ENCODE measurements around the gene AAR2.

AAR2 gene

DNA sequence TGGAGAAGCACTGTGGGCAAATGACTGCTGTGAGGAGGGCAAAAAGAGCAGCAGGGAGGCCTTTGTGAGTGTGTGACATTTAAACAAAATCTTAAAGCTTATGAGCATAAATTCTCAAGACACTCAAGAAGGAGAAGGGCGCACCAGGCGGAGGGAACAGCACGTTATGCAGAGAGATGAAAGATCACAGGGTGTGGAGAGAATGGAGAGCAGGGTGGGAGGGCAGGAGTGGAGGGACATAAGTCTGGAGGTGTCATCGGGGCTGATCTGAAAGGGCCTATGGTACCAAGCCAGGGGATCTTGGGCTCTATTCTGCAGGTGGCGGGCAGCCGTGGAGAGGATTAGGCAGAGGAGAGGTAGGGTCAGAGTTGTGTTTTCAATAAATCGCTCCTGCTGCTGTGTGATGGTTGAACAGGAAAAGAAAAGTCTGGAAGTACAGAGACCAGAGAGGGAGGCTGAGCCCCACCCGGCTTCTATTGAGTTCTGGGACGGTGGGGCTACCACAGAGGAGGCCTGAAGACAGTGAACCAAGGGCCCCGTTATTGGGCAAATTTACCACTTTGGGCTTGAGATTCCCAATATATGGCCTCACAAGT lies 45.6 kb downstream of the AAR2 start:
- no peak for DNase-seq

DNA sequence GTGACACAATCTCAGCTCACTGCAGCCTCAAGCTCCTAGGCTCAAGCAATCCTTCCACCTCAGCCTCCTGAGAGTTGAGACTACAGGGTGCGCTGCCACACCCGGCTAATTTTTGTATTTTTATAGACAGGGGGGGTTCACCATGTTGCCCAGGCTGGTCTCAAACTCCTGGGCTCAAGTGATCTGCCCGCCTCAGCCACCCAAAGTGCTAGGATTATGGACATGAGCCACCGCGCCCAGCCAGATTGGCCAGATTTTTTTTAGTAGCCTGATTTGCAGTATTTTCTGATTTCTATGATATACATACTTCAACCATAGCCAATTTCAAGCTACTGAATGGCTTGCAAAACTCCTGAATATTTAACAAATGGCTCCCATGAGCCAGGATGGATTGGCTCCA lies 48.5 kb downstream of the AAR2 start:
- DNase-seq: no peak

DNA sequence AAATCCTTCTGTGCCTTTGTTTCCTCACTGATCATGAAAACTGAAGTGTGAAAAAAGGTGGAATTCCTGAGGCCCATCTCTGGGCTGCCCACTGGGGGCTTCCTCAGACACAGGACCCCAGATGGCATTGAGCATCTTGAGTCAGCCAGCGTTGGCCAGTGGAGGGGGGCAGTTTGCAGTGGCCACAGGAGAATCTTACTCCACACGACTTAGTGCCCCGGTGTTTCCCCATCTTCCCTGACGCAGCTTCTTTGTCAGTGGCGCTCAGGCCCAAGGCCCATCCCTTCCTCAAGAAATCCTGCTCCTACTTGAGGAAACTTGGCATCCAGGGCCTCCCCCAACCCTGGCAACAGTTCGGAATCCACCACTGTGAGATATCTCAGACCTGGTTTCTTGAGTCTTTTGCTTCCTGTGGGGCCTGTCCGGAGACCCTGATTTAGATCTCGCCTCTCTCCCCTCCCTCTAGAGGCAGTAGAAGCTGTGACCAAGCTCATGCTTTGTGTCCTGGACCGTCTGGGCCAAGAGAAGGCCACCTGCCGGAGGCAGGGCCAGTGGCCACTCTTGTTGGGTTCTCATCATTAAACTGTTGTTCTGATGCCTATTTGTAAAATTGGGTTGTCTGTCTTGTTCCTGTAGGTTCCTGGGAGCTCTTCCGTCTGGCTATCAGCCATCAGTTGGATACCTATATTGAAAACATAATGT lies 49.6 kb downstream of the AAR2 start:
- DNase-seq: no peak

DNA sequence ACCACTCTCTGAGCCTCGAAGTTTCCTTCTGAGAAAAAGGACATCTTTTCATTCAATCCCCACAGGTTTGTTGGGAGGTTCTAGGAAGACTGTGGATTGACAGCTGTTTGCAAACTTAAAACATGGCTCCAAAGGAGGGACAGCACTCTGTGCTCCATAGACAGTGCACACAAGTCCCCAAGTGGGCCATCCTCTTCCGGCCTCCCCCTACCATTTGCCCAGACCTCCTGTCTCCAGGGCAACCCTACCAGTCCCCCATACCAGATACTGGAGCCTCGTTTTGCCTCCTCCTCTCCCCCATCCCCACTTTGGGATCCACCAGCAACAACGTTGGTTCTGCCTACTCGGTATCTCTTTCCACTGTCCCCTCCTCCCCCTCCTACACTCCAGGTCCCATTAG lies 61.4 kb downstream of the AAR2 start:
- DNase-seq: no peak

DNA sequence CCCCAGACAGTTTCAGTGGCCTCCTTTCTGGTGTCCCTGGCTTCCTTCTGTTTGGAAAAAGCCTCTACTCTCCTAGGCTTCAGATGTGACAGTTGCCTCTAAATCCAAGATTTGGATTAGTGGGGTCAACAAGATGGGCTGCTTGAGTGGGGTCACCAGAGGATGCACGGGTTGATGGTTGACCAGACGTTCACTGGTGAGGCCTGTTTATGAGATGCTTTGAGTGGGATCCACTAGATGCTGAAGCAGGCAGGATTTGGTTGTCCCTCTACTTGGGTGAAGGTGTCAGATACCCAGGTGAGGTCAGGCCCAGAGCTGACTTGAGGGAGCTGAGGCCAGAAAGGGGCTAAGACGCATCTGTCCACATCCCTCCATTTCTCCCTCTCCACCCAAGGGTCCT lies 61.8 kb downstream of the AAR2 start:
- no peak for DNase-seq

DNA sequence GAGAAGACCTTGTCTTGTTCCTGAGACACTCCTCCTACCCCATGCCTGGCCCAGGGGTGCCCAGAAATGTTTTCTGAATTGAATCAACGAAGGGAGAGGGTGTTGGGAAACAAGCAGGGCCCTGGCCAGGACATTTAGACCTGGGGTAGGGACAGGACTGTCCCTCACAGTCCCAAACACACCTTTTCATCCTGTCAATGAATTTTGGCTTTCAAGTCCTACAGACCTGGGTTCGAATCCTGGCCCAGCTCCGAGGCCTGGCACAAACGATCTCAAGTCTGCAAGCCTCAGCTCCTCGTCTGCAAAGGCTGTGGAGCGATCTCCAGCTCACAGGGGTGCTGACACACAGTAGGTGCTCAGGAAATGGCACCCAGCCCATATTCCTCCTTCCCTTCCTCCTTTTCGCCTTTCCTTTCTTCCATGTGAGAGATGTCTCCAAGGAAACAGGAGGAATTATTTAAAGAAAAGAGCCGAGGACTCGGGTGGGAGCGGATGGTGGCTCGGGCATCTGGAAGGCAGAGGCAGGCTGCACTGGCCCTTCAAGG lies 62.6 kb downstream of the AAR2 start:
- no peak for DNase-seq

DNA sequence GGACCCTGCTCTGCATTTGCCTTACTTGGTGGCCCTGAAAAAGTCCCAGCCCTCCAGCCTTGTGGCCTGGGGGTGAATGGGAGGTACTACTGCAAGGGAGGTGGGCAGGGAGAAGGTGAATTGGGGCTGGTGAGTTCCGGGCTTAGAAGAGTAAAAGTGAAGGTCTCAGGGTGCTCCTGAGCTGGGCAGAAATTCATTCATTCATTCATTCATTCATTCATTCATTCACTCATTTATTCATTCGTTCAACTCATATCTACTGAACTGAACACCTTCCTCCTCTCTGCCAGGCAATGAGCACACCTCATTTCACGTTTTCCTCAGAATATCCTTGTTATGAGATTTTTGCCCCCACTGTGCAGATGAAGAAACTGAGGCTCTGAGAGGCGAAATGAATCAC lies 63.2 kb downstream of the AAR2 start:
- DNase-seq: no peak

DNA sequence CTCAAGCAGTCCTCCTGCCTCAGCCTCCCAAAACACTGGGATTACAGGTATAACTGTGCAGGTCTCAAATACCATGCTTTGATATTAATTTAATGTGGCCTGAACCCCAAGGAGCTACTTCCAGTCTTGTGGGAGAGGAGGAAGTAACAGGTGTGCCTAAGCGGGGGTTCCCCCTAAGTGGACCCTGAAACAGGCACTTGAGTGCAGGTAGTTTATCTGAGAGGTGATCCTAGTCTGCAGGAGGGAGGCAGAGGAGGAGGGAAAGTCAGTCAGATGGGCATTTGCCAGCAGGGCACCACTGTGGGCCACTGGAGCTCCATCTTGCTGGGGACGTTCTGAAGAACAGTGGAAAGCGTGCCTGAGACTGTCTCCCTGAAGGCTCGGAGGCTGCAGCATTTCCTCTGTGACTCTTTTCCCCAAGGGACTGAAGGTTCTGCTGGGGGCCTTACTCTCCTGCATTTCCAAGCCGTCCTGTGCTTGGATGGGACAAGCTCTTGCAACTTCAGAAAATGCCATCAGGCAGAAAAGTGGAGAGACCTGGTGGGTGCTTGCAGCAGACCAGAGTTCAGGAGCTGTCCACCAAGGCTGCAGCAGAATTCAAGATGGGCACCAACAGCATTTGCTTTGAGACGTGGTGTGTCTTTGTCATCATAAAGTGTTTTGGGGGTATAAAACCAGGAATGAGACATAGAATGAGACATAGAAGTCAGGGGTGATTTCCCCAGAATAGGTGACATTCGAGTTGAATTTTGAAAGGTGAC lies 65.3 kb downstream of the AAR2 start:
- DNase-seq: no peak

DNA sequence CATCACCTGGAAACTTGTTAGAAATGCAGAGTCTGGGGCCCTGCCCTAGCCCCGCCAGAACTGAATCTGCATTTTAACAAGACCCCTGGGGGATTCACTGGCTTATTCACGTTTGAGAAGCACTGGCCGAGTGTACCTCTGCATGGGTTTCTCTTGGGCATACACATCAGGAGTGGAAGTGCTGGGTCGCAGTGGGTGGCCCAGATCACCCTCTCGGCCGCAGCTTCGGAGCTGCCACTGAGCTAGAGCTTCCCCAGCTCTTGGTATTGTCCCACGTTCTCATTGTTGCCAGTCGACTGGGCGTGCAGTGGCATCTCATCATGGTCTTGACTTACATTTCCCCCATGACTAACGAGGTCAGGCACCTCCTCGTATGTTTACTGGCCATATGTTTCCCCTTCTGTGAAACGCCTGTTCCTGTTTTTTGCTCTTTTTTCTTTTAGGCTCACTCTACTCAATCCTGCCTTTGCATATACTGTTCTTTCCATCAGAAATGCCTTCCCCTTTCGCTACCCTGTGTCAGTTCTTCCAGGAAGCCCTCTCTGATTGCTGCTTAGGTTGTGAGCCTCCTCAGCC lies 66.8 kb downstream of the AAR2 start:
- DNase-seq: no peak

DNA sequence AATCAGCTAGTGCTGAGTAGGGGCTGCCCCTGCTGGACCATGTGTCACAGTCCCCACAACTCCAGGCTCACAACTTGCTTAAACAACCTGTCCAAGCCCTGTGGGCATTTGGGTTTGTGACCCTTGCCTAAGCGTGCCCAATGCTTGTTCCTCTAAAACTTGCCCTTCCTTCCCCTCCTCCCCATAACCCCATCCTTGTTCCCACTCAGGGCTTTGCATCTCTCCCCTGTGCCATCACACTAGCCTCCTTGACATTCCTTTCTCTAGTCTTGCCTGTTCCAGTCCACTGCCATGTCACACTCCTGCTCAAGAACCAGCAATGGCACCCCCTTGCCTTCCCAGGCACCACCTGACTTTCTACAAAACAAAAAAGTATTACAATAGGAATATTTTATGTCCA lies 67.6 kb downstream of the AAR2 start:
- DNase-seq: no peak

DNA sequence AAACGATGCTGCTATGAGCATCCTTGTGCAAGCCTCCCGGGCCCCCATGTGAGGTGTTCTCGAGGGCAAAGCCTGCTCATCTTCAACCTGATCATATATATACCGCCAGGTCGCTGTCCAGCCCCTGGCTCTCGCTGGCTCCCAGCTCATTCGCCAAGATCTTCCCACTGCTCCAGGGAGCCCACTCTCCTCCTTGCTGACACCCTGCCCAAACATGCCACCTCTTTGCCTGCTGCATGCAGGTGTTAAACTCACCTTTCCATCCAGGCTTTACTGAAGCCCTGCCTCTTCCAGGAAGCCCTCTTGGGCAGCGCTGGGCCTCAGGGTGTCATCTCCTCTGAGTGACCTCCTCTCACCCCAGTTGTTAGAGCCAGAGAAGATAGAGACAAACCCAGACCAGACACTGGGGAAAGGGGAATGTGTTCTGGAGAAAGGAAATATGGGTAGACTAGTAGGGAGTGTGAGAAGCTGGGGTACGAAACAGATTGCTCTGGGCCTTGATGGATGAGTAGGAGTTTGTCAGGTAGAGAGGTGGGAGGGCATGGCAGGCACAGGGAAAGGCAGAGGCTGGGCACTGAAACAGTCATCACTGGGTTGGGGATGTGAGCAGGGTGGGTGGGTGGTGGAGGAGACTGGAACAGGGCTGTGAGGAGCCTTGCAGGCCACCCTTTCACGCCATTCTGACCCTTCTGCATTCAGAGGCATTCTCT lies 68.7 kb downstream of the AAR2 start:
- no peak for DNase-seq

DNA sequence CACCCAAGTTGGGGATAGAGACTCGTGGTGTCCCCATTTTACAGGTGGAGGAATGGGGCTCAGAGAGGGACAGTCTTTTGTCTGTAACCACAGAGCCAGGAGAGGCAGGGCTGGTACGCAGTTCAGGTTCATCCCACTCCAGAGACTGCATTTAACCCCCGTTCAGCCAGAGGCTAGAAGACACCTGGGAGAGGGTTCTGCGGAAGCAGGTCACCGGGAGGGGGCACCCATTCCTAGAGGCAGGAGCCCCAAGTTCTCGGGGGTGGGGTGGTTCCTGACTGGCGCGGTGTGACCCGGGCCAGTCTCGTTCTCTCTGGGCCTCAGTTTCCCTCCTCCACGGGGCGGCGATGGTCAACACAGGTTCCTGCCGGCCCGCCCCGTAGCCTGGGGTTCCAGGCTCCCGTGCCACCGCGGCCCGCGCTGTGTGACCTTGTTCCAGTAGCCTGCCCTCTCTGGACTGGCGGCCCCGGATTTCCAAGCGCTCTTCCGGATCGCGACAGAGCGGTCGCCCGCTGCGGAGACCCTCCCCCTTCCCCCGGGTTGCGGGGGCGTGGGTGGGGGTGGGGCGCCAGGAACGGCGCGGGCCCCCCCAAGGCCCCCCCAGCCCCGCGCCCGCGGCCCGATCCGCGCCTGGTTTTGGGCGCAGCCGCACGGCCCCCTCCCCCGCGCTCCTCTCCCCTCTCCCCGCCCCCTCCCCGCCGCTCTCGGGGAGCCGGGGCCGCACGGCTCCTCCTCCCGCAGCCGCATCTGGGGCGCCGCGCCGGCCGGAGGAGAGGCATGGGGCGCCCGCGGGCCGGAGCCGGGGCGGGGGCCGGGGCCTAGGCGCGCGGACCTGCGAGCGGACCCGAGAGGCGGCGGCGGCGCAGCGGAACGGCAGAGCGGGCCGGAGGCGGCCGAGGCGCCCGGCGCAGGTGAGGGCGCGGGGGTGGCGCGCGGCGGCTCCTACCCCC lies 69.6 kb downstream of the AAR2 start, which contains the start of gene DLGAP4:
Gene DLGAP4, plus strand, starts transcription at position 738 of the 950 bp plus-strand sequence. CDS start 125,379 bp downstream, outside the sequence.
- no peak for DNase-seq
